ENCODE data around the gene DGCR2. TPM values are rescaled to one million over a fixed set of nuclear protein-coding genes. Genes with fewer than 3 reads are reported as not detected.
"Not testable (repeated sequence)": the region's sequence is repeated elsewhere in the genome, so short reads cannot be mapped to it uniquely, and the experiment has no call there.

The DGCR2 gene
- polyA plus RNA-seq, 3 donors: 70.1 to 76.5 (median 70.6) TPM

GRCh38 chr22:19086417-19086816 lies 35.8 kb downstream of the DGCR2 start:
- no peak for DNase-seq (ENCODE audit: low read depth in 3 of 3, low spot score in 2 of 3)

- no peak for DNase-seq (ENCODE audit: low read depth in 3 of 3, low spot score in 2 of 3)
These were observed 36.9 kb downstream of the DGCR2 start for GRCh38 chr22:19085233-19085718.

- DNase-seq (ENCODE audit: low read depth in 3 of 3, low spot score in 2 of 3): not testable (repeated sequence)
These were observed 37.6 kb downstream of the DGCR2 start for GRCh38 chr22:19084586-19084985.

- not testable (repeated sequence) for DNase-seq (ENCODE audit: low read depth in 3 of 3, low spot score in 2 of 3)
These were observed 38.1 kb downstream of the DGCR2 start for GRCh38 chr22:19084126-19084525.

- DNase-seq (ENCODE audit: low read depth in 3 of 3, low spot score in 2 of 3): no peak
These were observed 39.4 kb downstream of the DGCR2 start for GRCh38 chr22:19082793-19083192.

- no peak for DNase-seq (ENCODE audit: low read depth in 3 of 3, low spot score in 2 of 3)
These were observed 40.1 kb downstream of the DGCR2 start for GRCh38 chr22:19082101-19082500.

- DNase-seq (ENCODE audit: low read depth in 3 of 3, low spot score in 2 of 3): no peak
These were observed 40.9 kb downstream of the DGCR2 start for GRCh38 chr22:19081351-19081750.

- no peak for DNase-seq (ENCODE audit: low read depth in 3 of 3, low spot score in 2 of 3)
These were observed 41.4 kb downstream of the DGCR2 start for GRCh38 chr22:19080853-19081252.

- no peak for DNase-seq (ENCODE audit: low read depth in 3 of 3, low spot score in 2 of 3)
These were observed 42.5 kb downstream of the DGCR2 start for GRCh38 chr22:19079691-19080090.

GRCh38 chr22:19075404-19075803 lies 46.8 kb downstream of the DGCR2 start:
- DNase-seq (ENCODE audit: low read depth in 3 of 3, low spot score in 2 of 3): no peak

- not testable (repeated sequence) for DNase-seq (ENCODE audit: low read depth in 3 of 3, low spot score in 2 of 3)
These were observed 49.4 kb downstream of the DGCR2 start for GRCh38 chr22:19072853-19073252.

- DNase-seq (ENCODE audit: low read depth in 3 of 3, low spot score in 2 of 3): no peak
These were observed 51.6 kb downstream of the DGCR2 start for GRCh38 chr22:19070397-19071169.

- no peak for DNase-seq (ENCODE audit: low read depth in 3 of 3, low spot score in 2 of 3)
These were observed 52.8 kb downstream of the DGCR2 start for GRCh38 chr22:19069451-19069850.

- no peak for DNase-seq (ENCODE audit: low read depth in 3 of 3, low spot score in 2 of 3)
These were observed 53.4 kb downstream of the DGCR2 start for GRCh38 chr22:19068784-19069271.

- no peak for DNase-seq (ENCODE audit: low read depth in 3 of 3, low spot score in 2 of 3)
These were observed 54.4 kb downstream of the DGCR2 start for GRCh38 chr22:19067696-19068348.

GRCh38 chr22:19066531-19067271 lies 55.5 kb downstream of the DGCR2 start:
- DNase-seq (ENCODE audit: low read depth in 3 of 3, low spot score in 2 of 3): no peak

GRCh38 chr22:19065929-19066328 lies 56.3 kb downstream of the DGCR2 start:
- DNase-seq (ENCODE audit: low read depth in 3 of 3, low spot score in 2 of 3): no peak

- DNase-seq (ENCODE audit: low read depth in 3 of 3, low spot score in 2 of 3): no peak
These were observed 56.8 kb downstream of the DGCR2 start for GRCh38 chr22:19065298-19065859.

GRCh38 chr22:19064354-19065054 lies 57.7 kb downstream of the DGCR2 start:
- DNase-seq (ENCODE audit: low read depth in 3 of 3, low spot score in 2 of 3): no peak

Data from right renal cortex interstitium (tissue), 3 donors.